GM18519 (cell line): ENCODE results near the gene FERMT2.
"Not testable (repeated sequence)": the region's sequence is repeated elsewhere in the genome, so short reads cannot be mapped to it uniquely, and the experiment has no call there.

ENCODE experiments used
- ATAC-seq: cut with Tn5 transposase; IDR thresholded peaks from one replicate; pipeline ENCODE4 v1.9.1; 2021; ENCODE audit warnings: mild to moderate bottlenecking, moderate library complexity; ENCODE audit not compliant: unreplicated experiment, low FRiP score

Gene FERMT2

GRCh38 chr14:52873065-52873464 is 77.8 kb downstream of the FERMT2 start:
- no peak for ATAC-seq

DNA sequence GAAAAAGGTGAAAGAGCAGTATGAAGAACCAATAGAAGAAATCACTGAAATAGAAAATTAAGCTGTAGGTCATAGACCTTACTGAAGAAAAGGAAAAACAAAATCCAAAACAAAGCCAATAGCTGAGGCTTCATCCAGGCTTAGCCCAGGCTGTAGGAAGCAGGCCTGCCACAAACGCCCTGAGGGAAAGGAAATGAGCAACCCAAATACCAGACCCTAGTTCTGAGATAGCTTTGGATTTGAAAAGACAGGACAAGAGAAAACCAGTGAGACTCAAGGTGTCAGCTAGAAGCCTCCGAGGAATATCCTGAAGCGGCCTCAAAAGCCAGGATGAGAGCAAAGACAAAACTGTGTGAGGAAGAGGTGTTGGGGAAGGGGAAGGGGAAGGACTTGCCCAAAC is 79.2 kb downstream of the FERMT2 start:
- no peak for ATAC-seq

GRCh38 chr14:52868911-52869618 is 81.8 kb downstream of the FERMT2 start:
- ATAC-seq, result no peak

DNA sequence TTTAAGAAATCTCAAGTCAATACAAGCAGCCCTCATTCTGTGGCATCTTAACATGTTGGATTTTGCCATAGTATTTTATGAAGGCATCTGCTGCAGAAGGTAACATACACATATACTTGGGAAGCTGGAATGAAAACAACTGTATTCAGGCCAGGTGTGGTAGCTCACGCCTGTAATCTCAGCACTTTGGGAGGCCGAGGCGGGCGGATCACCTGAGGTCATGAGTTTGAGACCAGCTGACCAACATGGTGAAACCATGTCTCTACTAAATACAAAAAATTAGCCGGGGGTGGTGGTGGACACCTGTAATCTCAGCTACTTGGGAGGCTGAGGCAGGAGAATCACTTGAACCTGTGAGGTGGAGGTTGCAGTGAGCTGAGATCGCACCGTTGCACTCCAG is 86.0 kb downstream of the FERMT2 start:
- not testable (repeated sequence) for ATAC-seq

DNA sequence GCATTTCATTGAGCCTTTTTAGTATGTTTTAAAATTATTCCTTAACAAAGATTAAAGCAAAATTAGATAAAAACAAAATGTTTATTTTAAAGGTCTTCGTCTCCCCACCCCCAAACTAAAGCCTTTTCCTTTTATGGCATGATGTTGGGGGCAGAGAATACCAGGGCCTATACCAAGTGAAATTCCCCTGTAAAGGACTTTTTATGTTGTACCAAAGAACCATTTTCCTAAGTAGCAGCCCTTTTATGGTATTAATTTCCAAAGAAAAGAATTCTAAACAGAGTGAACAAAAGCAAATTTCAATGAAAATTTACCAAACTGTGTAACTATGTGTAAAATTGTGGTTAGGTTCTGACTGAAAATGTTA is 87.5 kb downstream of the FERMT2 start:
- no peak for ATAC-seq

DNA sequence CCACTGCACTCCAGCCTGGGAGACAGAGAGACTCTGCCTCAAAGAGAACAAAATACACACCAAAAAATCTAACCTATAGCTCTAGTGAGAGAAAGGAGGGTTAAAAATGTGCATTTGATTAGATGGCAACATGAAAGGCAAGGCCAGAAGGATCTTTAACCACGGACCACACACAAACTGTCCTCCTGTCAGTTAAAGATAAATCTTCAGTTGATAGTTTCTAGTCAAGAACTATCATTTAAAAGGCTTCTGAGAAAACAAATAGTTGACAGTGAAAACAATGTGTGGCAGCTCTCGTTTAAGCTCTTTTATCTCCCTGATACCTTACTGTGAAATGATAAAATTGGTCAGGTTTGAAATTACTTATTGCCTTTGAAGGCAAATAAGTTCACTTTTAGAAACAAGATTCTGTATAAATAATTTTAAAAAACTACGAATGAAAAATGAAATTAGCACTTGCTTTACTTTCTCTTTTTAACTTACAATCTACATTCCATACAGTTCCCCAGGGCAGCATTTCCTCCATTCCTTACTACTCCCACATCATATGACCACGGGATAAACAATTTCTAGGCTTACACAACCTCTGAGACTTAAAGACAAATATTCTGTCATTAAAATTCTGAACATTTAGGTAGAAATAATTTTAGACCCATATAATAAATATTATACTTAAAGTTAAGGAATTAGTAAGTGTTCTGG is 88.1 kb downstream of the FERMT2 start:
- no peak for ATAC-seq

GRCh38 chr14:52861403-52861802 is 89.4 kb downstream of the FERMT2 start:
- ATAC-seq, result no peak

DNA sequence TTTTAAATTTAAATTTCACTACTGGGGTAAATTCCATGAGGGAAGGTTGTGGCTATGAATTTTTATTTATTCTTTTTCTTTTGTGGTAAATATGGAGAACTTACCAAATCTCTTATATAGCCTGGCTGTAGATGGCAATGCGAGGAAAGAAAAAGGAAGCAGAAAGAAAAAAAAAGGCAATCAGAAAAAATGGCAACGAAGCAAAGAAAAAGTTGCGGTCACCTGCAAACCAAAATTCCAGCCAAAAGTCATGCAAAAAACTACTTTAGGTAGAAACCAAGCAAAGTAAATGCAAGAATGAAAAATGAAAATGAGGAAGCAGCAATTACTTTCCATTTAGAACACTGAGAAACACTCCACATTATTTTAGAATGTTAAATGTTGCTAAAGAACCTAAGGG is 89.9 kb downstream of the FERMT2 start:
- no peak for ATAC-seq

GRCh38 chr14:52860209-52860608 is 90.6 kb downstream of the FERMT2 start:
- no peak for ATAC-seq

DNA sequence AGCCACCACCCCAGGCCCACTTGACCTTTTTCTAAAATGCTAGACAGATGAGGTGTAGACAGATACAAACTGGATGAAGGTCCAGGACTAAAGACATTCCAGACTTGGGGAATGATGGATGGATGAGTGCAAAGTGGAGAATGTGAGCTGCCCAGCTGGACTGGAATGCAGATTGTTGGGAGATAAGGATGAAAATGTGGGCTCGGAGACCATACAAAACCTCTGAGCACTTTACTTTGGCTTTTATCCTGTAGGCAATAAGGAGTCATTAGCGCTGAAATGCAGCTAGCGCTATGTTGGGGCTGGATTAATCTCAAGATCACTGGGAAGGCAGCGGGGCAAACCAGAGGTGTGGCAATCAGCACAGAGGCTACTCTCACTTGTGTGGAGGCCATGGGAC is 94.7 kb downstream of the FERMT2 start:
- no peak for ATAC-seq

GRCh38 chr14:52853522-52853854 is 97.4 kb downstream of the FERMT2 start:
- no peak for ATAC-seq

GRCh38 chr14:52852810-52853521 is 97.9 kb downstream of the FERMT2 start:
- ATAC-seq, result no peak

- no peak for ATAC-seq
Measured at GRCh38 chr14:52850451-52850909, 100.4 kb downstream of the FERMT2 start.

DNA sequence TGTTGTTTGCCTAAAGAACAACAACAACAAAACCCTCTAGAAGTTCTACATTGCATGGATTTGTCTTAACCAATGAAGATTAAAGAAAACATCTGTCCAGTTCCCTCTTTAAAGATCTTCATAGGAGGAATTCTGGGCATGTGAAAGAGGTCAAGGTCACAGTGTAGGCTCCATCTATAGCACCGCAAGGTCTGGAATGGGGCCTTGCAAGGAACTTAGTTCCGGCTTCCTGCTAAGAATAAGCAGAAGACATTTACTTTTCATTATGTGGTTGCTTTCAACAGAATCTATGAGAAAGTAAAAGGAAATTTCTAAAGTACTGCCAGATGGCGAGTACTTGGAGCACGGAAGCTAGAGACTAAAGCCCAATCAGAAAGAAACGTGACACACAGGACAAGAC is 102.2 kb downstream of the FERMT2 start:
- ATAC-seq, result no peak

GRCh38 chr14:52846591-52846990 is 104.3 kb downstream of the FERMT2 start:
- ATAC-seq, result no peak

DNA sequence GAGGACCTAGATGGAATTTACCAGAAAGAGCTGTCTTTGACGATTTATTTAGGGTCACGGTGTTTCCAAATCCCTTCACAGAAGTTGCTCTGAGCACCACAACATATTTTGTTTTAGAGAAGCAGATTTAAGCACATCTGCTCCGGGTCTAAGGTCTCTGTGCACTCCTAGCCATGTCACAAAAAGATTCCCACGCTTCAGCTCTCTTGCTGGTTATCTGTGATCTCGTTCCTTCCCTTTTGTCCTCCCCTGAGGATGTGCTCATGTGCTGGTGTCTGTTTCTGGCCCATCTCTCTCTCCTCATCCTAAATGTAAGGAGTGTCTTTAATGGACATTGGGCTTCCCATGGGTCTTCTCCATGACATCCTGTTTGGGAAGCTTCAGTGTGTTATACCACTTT is 105.8 kb downstream of the FERMT2 start:
- ATAC-seq, result no peak

GRCh38 chr14:52844262-52845060 is 106.4 kb downstream of the FERMT2 start:
- ATAC-seq, result no peak

DNA sequence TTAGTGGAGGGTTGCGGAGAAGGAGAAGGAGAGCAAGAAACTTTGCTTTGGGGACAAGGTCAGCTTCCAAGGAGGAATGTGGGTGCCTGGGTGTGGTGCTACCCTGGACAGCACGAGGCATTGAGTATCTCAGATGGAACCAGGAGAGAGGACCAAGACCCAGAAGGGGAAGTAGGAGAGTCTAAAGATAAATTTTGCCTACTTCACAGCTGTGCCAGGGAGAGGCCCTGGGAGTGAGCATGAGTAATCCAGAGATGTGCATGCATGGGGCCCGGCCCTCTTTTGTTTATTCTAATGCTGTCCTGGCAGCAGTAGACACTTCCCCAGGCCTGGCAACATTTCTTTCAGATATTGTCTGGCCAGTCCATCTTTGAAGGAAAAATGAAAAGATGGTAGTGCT is 110.0 kb downstream of the FERMT2 start:
- ATAC-seq, result no peak

GRCh38 chr14:52837451-52837850 is 113.4 kb downstream of the FERMT2 start:
- ATAC-seq, result no peak

GRCh38 chr14:52836063-52836462 is 114.8 kb downstream of the FERMT2 start:
- ATAC-seq, result no peak
